Mesendoderm (in vitro differentiated cells): ENCODE data around the gene EHBP1L1. TPM values are rescaled to one million over a fixed set of nuclear protein-coding genes. Genes with fewer than 3 reads are reported as not detected.

Experiments used
- small RNA-seq: library from polyadenylated mRNA; stranded (forward); fragments of <200 nt; extraction: miRNeasy Mini kit (QIAGEN cat#:217004); gene quantifications from one replicate; pipeline ENCODE3, GENCODE V24; 2013; ENCODE audit not compliant: insufficient read depth

Gene EHBP1L1

Small RNAs within 50 kb of the gene (small RNA-seq; reads per million reads assigned to genes)
- gene AP001362.1 = not detected
- gene MIR4690 = 3.9 reads per million, percentile 61 among the genes with 10 or more reads in this experiment
